ENCODE data around the gene VWA8. TPM values are rescaled to one million over a fixed set of nuclear protein-coding genes. Genes with fewer than 3 reads are reported as not detected.

Gene VWA8
- polyA plus RNA-seq, 1 donor (not counting 4 experiments of a cell fraction or from before 2014, with no cell fraction given), result 17.8 TPM

DNA sequence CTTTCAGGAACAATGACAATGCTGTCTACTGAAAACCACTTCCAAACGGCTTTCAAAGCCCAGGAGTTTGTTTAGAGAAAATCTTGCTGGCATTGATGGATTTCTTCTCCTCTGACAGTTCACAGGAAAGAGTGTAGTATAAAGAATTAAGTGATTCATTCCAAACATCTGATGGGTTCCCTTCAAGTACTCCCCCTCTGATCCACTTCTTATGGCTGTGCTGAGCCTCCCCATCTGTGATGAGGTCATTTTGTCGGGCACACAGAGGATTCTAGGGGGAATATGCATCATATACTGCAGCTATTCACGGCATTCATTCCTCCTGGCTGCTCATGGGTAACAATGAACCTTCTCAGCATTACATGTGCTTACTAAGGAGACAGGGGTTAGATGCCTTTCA lies 395.7 kb downstream of the VWA8 start:
- Histone ChIP-seq H3K36me3 (ENCODE audit: control insufficient read depth in 2 of 2, extremely low read depth in 1 of 2, insufficient read depth in 2 of 2, low read length in 2 of 2) (no peaks in the 10 kb centered on the region), H3K4me3 (ENCODE audit: control insufficient read depth in 2 of 3, extremely low read depth in 1 of 3, insufficient read depth in 2 of 3, low read depth in 1 of 3, low read length in 3 of 3) (no peak overlapping the region), H4K20me1 (ENCODE audit: control insufficient read depth, extremely low read depth, insufficient read depth, low read length) (no peaks in the 10 kb centered on the region), H3K4me2 (ENCODE audit: control insufficient read depth, extremely low read depth, insufficient read depth, low read depth, low read length) (no peak overlapping the region), H3K4me1 (ENCODE audit: control insufficient read depth, extremely low read depth, insufficient read depth, low read length) (peaks cover 12% of the 10 kb centered on the region), H3K9me1 (ENCODE audit: control insufficient read depth, extremely low read depth, insufficient read depth, low read length) (no peaks in the 10 kb centered on the region), H3K9ac (ENCODE audit: control insufficient read depth, extremely low read depth, insufficient read depth, low read length) (no peak overlapping the region), H2AFZ (ENCODE audit: control insufficient read depth, low read length) (no peak overlapping the region), H3K9me3 (ENCODE audit: control insufficient read depth, low read depth, low read length) (no peaks in the 10 kb centered on the region), H3K79me2 (ENCODE audit: control insufficient read depth, insufficient read depth, low read length) (no peaks in the 10 kb centered on the region), H3K27ac (ENCODE audit: control insufficient read depth, insufficient read depth, low read length) (no peak overlapping the region), H3K27me3 (ENCODE audit: control insufficient read depth, extremely low read depth, insufficient read depth, low read length) (no peaks in the 10 kb centered on the region)
- FAIRE-seq (no peak), DNase-seq (ENCODE audit: low read depth, low spot score) (no peak)
- TF ChIP-seq, protein P1, sequence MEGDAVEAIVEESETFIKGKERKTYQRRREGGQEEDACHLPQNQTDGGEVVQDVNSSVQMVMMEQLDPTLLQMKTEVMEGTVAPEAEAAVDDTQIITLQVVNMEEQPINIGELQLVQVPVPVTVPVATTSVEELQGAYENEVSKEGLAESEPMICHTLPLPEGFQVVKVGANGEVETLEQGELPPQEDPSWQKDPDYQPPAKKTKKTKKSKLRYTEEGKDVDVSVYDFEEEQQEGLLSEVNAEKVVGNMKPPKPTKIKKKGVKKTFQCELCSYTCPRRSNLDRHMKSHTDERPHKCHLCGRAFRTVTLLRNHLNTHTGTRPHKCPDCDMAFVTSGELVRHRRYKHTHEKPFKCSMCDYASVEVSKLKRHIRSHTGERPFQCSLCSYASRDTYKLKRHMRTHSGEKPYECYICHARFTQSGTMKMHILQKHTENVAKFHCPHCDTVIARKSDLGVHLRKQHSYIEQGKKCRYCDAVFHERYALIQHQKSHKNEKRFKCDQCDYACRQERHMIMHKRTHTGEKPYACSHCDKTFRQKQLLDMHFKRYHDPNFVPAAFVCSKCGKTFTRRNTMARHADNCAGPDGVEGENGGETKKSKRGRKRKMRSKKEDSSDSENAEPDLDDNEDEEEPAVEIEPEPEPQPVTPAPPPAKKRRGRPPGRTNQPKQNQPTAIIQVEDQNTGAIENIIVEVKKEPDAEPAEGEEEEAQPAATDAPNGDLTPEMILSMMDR (optimal IDR thresholded peaks at IDR 0.05 in 1 of 3, IDR thresholded peaks at IDR 0.05 in 1 of 3, conservative IDR thresholded peaks at IDR 0.05 in 1 of 3; ENCODE audit: extremely low read depth in 1 of 3, insufficient read depth in 2 of 3, low read length in 3 of 3), result no peak
- no peak for TF ChIP-seq EZH2 (IDR thresholded peaks at IDR 0.05; ENCODE audit: low read length)
- dilution Hi-C loops (cut with MboI; ENCODE audit: extremely low pct_ligation_motif_present, low sequenced_read_pairs), result no loop called here

DNA sequence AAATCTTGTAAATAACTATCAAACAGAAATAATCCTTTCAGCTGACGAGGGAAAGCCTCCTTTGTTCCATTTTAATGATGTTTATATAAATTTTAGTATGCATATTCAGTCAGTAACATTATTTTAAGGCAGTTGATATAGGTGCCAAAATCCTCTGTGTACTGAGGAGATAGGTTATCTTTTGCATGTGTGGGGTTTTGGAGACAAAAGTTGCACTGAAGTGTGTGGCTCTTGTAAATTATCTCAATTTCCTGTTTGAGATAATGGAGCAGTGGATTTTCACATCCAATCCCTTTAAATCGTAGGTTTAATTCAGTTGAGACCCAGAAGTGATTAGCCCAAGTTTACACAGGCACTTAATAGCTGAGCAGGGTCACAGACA lies 396.9 kb downstream of the VWA8 start:
- H3K4me1 ChIP-seq (ENCODE audit: control insufficient read depth, extremely low read depth, insufficient read depth, low read length), result peaks cover 12% of the 10 kb centered on the region
- no peaks in the 10 kb centered on the region for H3K9me3 ChIP-seq (ENCODE audit: control insufficient read depth, low read depth, low read length)
- H3K27me3 ChIP-seq (ENCODE audit: control insufficient read depth, extremely low read depth, insufficient read depth, low read length), result no peaks in the 10 kb centered on the region
- FAIRE-seq (no peak), DNase-seq (ENCODE audit: low read depth, low spot score) (no peak)
- no peak overlapping the region for H3K4me3 ChIP-seq (ENCODE audit: control insufficient read depth in 2 of 3, extremely low read depth in 1 of 3, insufficient read depth in 2 of 3, low read depth in 1 of 3, low read length in 3 of 3)
- H3K4me2 ChIP-seq (ENCODE audit: control insufficient read depth, extremely low read depth, insufficient read depth, low read depth, low read length), result no peak overlapping the region
- dilution Hi-C loops (cut with MboI; ENCODE audit: extremely low pct_ligation_motif_present, low sequenced_read_pairs), result no loop called here
- H2AFZ ChIP-seq (ENCODE audit: control insufficient read depth, low read length), result no peak overlapping the region
- H3K9me1 ChIP-seq (ENCODE audit: control insufficient read depth, extremely low read depth, insufficient read depth, low read length), result no peaks in the 10 kb centered on the region
- no peak overlapping the region for H3K27ac ChIP-seq (ENCODE audit: control insufficient read depth, insufficient read depth, low read length)
- no peaks in the 10 kb centered on the region for H3K36me3 ChIP-seq (ENCODE audit: control insufficient read depth in 2 of 2, extremely low read depth in 1 of 2, insufficient read depth in 2 of 2, low read length in 2 of 2)
- H3K79me2 ChIP-seq (ENCODE audit: control insufficient read depth, insufficient read depth, low read length), result no peaks in the 10 kb centered on the region
- H4K20me1 ChIP-seq (ENCODE audit: control insufficient read depth, extremely low read depth, insufficient read depth, low read length), result no peaks in the 10 kb centered on the region
- no peak for TF ChIP-seq EZH2 (IDR thresholded peaks at IDR 0.05; ENCODE audit: low read length)
- TF ChIP-seq, protein P1 (optimal IDR thresholded peaks at IDR 0.05 in 1 of 3, IDR thresholded peaks at IDR 0.05 in 1 of 3, conservative IDR thresholded peaks at IDR 0.05 in 1 of 3; ENCODE audit: extremely low read depth in 1 of 3, insufficient read depth in 2 of 3, low read length in 3 of 3), result no peak
- H3K9ac ChIP-seq (ENCODE audit: control insufficient read depth, extremely low read depth, insufficient read depth, low read length), result no peak overlapping the region
